ENCODE results near the gene THBS2.
A peak's percentile ranks its signal among the peaks of the same experiment; 100 is the strongest.
"Not testable (repeated sequence)": the region's sequence is repeated elsewhere in the genome, so short reads cannot be mapped to it uniquely, and the experiment has no call there.

The THBS2 gene

GRCh38 chr6:169220068-169220964 lies 33.3 kb downstream of the THBS2 start:
- TF ChIP-seq CTCF (IDR thresholded peaks at IDR 0.05), result no peak
- no peak overlapping the region for H3K27ac ChIP-seq

GRCh38 chr6:169217972-169218371 lies 35.7 kb downstream of the THBS2 start:
- TF ChIP-seq CTCF (IDR thresholded peaks at IDR 0.05), result no peak
- TF ChIP-seq ZFX (IDR thresholded peaks at IDR 0.05; ENCODE audit: borderline replicate concordance), result no peak
- H3K27ac ChIP-seq, result no peak overlapping the region

GRCh38 chr6:169216830-169217229 lies 36.8 kb downstream of the THBS2 start:
- TF ChIP-seq CTCF (IDR thresholded peaks at IDR 0.05) (no peak), ZFX (IDR thresholded peaks at IDR 0.05; ENCODE audit: borderline replicate concordance) (no peak)
- H3K27ac ChIP-seq, result no peak overlapping the region

GRCh38 chr6:169215201-169215681 lies 38.4 kb downstream of the THBS2 start:
- TF ChIP-seq ZFX (IDR thresholded peaks at IDR 0.05; ENCODE audit: borderline replicate concordance), result no peak
- no peak for TF ChIP-seq CTCF (IDR thresholded peaks at IDR 0.05)
- H3K27ac ChIP-seq, result no peak overlapping the region

GRCh38 chr6:169214789-169215188 lies 38.9 kb downstream of the THBS2 start:
- not testable (repeated sequence) for H3K27ac ChIP-seq

GRCh38 chr6:169213814-169214520 lies 39.7 kb downstream of the THBS2 start:
- TF ChIP-seq CTCF (IDR thresholded peaks at IDR 0.05), result no peak
- no peak overlapping the region for H3K27ac ChIP-seq

GRCh38 chr6:169212897-169213813 lies 40.5 kb downstream of the THBS2 start:
- no peak overlapping the region for H3K27ac ChIP-seq
- TF ChIP-seq ZFX (IDR thresholded peaks at IDR 0.05; ENCODE audit: borderline replicate concordance), result no peak
- peak; percentile 47 for TF ChIP-seq CTCF (IDR thresholded peaks at IDR 0.05)
